Uterus (tissue), 2 donors: ENCODE data around the gene ARID1B.

ENCODE experiments used
- POLR2A ChIP-seq, 2 donors: fragments of 450-650 bp; IDR thresholded peaks; one replicate each; pipeline ENCODE4 v1.6.1; 2016; ENCODE audit warnings: antibody characterized with exemption in 2 of 2, mild to moderate bottlenecking in 1 of 2, moderate library complexity in 1 of 2
- TF ChIP-seq, protein P1 (sequence below), 4 experiments: fragments of 200-600 bp in 2 of 4; fragments of 450-650 bp in 2 of 4; sonication (generic) in 2 of 4; IDR thresholded peaks; one replicate each; pipeline ENCODE4 v1.5.1; 2016 to 2019; ENCODE audit warnings: antibody characterized with exemption in 4 of 4, mild to moderate bottlenecking in 2 of 4, moderate library complexity in 1 of 4

DNA sequence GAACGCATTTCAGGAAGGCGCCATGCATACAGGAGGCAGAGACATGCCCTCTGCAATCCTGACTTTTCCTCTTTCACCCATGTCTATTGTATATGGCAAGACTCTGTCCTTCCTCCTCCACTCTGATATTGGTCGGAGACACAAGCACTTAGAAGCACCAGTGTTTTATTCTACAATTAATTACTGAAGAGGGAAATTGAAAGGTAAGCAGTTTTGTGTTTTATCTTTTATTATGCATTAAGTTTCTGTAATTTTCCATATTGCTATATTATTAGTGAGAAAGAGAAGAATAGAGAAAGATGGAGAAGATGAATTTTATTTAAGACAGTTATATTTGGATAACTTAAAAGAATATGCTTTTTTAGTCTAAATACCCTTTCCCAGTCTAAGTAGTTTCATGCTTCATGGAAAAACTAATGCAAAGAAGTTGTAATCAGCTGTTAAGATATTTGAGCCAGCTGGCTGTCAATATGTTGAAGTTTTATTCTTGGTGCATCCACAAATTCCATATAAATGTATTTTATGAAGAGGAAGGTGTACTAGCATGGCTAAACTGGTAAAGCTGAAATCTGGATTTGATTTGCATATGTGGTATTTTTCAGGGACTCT, 13.6 kb downstream of the ARID1B start:
- TF ChIP-seq, protein P1, sequence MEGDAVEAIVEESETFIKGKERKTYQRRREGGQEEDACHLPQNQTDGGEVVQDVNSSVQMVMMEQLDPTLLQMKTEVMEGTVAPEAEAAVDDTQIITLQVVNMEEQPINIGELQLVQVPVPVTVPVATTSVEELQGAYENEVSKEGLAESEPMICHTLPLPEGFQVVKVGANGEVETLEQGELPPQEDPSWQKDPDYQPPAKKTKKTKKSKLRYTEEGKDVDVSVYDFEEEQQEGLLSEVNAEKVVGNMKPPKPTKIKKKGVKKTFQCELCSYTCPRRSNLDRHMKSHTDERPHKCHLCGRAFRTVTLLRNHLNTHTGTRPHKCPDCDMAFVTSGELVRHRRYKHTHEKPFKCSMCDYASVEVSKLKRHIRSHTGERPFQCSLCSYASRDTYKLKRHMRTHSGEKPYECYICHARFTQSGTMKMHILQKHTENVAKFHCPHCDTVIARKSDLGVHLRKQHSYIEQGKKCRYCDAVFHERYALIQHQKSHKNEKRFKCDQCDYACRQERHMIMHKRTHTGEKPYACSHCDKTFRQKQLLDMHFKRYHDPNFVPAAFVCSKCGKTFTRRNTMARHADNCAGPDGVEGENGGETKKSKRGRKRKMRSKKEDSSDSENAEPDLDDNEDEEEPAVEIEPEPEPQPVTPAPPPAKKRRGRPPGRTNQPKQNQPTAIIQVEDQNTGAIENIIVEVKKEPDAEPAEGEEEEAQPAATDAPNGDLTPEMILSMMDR (IDR thresholded peaks at IDR 0.05) = no peak
- no peak for TF ChIP-seq POLR2A (IDR thresholded peaks at IDR 0.05)
